DMS153 treated with DMSO at 0.1 percent for 48 hours (cell line): ENCODE data around the gene MR1.

Experiments
- DNase-seq: peaks from one replicate; lab custom pipeline; 2025; ENCODE audit not compliant: unreplicated experiment; lab: John Stamatoyannopoulos, UW

Gene MR1

DNA sequence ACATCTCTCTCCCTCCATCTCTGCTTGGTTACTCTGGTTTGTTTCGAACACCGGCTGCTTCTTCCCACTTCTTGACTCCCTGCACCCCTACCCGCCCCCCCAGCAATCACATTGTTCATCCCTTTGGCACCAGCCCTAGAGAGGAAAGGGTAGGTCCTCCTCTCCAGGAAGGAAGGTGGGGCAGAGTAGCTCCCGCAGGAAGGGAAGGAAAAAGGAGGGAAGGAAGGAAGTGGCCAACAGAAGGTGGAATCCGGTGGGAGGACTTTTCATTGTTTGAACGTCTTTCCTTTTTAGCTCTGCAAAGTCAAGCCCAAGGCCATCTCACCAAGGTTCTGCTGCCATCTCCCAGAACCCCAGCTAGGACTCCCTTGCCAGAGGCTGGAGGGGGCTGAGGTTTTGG is 72.7 kb downstream of the MR1 start:
- DNase-seq, result no peak

DNA sequence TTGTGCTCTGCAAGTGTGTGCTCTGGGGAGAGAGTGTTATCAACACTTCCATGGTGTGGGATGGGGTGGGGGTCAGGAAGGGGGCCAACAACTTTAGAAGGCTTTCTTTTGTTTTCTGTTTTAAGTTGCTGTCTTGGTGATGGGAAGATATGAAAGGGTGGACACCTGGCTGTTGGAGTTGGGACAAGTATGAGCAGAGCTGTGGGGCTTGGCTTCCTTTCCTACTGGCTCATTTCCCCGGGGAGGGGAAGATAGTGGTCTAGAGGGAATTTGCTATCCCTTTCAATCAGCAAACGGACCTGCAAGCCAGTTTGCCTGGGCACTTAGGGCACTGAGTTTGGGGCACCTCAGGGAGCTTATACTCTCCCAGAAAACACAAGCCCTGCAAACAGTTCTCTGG is 73.9 kb downstream of the MR1 start:
- no peak for DNase-seq

DNA sequence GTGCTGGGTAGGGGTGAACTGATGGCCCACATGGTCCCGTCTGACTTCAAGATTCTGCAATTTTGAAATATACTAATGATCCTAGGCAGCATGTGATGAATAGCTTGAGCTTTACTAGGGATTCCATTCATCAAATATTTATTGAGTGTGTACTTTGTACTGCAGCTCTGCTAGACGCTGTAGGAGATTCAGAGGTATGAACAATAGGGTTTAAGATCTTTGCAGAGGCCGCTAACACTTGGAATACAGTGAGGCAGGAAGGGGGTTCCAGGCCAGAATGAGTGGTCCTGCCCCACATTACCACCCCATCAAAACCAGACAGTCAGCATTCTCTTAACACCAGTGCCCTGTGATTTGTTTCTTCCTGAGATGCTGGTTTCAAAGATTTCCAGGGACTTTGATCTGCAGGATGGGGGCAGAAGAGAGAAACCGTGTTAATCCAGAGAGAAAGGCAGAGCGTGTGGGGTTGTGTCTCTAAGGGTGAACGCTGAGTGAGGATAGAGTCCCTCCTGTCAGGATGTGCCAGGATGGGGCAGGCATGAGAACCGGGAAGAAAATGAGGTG is 74.6 kb downstream of the MR1 start:
- no peak for DNase-seq

DNA sequence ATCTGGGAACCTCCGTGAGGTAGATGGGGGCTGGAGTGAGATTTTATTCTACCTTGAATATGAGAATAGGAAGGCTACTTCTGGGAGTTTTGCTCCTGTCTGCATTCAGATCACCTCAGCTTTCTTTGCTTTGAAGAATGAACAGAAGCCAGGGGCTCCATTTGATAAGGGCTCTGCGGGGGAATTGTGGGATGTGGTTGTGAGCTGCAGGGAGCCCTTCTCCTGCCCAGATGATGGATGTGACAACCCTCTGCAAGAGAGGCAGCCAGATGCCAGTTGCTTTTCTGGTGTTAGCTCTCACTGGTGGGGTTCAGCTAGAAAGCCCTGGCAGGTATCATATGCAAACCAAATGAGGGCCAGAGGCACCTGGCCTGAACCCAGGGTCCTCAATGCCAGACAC is 76.2 kb downstream of the MR1 start:
- no peak for DNase-seq
